ENCODE data around the gene CTNNBL1.

CTNNBL1 gene

DNA sequence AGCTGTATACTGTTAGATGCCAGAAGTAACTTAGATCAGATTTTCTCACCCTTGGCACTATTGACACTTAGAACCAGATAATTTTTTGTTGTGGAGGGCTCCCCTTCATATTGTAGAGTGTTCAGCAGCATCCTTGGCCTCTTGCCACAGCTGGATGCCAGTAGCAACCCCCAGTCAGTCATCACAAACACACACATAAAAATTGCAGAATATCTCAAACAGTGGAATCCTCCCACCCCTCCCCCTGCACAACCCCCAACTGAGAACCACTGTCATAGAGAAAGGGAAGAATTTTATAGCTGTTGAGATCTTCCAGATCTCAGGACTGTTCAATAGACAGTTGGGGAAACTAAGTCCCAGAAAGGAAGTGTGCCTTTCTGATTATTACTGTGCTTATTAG, 127.9 kb downstream of the CTNNBL1 start:
- peak; percentile 53 for DNase-seq (ENCODE audit: low spot score)

DNA sequence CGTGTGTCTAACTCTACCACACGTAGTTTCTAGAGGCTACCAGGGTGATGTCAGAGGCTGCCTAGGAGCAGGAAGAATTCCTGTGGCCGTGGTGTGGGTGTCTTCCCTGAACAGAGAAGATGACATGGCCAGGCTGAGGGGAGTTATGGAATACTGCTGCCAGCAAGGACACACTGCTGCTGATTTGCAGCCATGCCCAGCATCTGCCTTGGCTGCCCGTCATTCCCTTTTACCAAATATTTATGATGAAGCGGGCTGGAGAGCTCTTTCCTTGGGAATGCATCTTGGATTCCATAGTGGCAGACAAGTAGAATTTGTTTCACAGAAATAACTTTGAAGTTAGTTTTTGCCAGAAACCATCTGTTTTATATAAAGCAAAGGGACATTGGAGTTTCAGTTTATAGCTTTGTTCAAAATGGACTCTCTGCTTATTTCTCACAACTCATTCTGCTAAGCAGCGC, 128.3 kb downstream of the CTNNBL1 start:
- peak; percentile 94 for DNase-seq (ENCODE audit: low spot score)

DNA sequence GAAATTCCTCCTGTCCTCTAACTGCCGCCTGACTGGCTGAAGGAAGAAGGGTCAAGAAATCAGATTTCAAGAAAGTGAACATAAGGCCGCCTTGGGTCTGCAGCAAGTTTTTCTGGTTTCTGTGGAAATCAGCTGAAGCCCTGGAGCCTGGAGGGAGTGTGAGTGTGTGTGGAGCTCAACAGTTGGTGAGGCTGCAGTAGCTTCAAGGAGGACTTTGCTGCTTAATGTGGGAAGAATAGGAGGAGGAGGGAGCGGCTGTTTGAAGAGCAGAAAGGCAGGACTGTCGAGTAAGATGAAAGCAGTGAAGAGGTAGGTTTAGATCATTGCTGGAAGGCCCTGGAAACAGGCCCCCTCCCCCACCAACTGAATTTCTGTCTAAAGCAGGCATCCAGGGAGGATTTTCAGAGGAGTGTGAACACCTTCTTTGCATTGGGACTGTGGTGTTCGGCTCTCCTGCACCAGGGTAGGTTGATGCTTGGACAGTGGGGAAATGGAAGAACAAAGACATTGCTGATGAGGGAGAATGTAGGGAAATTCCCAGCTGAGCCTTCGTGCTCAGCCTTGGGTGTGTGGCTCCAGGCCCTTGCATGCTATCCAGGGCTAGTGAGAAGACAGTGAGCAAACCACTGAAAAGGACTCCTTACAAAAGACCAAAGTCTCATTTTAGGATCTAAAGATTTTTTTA, 129.6 kb downstream of the CTNNBL1 start:
- no peak for DNase-seq (ENCODE audit: low spot score)

DNA sequence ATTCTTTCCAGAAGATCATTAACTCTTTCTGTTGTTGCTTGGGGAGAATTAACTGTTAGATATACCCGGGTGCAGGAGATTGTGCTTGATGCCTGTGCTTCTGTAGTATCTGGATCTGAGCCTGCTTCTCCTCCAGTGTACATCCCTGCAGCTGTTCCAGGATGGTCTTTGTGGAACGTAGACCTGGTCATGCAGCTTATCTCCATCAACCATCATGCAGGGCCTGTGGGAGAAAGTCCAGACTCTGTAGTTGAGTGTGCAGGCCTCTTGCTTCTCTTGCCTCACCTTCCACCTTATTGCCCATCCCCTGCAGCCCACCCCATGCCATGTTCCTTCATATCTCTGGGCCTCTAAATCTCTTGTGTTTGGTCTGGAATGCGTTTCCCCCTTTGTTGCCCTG, 133.8 kb downstream of the CTNNBL1 start:
- no peak for DNase-seq (ENCODE audit: low spot score)

DNA sequence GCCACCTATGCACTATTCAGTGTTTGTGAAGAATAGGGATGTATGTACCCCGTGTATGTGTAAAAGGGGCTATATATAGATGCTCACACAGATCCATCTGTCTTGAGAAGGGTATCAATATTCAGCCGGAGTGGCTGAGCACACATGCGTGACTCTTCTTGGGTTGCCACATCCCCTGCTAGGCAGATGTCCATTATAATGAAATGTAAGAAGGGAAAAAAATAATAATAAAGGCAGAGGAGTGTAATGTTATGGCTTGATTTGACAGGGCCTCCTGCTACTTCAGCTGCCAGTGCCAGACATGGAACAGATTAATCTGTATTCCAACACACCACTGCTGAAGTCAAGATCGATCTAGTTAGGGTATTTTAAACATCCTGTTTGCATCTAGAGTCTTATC, 134.9 kb downstream of the CTNNBL1 start:
- DNase-seq (ENCODE audit: low spot score): no peak

DNA sequence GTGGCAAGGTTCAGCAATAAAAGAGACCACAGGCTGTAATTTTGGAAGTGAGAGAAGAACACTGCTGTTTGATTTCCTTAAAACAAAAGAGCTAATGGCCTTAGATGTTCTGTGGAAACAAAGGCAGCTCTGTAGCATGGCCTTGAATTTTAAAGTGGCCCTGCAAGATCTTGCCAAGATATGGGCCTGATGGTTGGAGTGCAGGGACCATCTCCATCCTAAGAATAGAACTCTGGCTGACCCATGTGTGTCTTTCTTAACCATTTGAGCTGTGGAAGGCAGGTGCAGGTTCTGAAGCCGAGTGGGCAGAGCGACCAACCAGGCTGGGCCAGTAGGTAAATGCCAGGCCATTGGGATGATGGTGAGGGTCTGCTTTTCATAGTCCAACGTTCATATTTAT, 135.3 kb downstream of the CTNNBL1 start:
- DNase-seq (ENCODE audit: low spot score): no peak

DNA sequence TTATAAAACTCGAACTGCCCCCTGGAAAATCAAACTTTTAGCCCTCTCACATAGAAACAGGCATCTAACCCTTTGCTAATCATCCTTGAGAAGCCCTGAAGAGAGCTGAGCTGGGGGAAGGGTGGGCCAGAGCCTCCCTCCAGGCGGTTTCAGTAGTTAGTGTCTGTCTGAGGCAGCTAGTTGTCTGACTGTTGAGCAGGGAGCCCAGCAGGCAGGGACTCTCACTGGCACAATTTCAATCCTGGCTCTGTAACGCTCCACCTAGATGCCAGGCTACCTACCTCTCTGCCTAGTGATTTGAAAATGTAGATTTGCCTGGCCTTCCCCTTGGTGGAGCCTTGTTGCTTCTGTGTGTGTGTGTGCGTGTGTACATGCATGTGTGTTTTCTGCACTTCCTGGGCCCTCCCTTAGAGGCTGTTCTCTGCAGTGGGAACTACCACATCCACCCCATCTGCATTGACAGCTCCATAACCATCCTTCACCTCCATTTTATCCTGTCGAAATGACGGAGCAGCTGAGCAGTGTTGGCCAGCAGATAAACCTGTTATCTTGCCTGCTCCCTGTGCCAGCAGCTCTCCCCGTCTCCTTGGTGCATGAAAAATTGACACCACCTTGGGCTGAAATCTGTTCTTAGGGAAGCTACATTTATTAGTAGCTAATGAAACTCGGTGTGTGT, 139.5 kb downstream of the CTNNBL1 start:
- no peak for DNase-seq (ENCODE audit: low spot score)

DNA sequence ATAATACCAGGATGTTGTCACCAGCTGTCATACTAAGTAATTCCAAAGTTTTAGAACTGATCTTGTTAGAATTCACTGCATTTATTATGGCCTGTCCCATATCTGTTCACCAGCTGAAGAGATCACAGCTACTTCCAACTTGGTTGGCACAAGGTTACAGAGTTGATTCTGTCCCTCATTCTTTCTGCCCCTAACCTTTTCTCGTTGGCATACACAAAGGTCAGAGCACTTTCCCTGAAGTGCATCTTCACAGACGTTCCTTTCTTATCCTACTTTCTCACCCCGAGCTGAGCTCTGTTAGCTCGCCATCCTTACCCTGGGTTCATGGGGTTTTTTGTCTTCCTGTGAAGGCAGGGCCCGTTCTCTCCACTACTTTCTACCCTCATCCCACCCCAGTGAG, 143.1 kb downstream of the CTNNBL1 start:
- DNase-seq (ENCODE audit: low spot score): no peak

DNA sequence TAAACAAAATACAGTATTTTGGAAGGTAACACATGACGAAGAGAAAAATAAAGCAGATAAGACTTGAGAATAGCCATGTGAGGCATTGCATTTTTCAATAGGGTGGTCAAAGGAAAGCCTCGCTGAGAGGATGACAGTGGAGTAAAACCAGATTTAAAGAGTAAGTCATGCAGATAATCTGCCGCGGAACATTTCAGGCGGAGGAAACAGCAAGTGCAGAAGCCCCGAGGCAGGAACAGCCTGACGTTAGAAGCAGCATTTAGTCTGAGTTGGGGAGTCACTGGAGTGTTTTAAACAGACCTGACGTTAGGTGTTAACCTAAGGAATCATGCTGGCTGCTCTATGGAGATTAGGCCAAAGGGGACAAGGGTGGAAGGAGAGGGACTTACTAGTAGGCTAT, 144.1 kb downstream of the CTNNBL1 start:
- DNase-seq (ENCODE audit: low spot score): no peak

DNA sequence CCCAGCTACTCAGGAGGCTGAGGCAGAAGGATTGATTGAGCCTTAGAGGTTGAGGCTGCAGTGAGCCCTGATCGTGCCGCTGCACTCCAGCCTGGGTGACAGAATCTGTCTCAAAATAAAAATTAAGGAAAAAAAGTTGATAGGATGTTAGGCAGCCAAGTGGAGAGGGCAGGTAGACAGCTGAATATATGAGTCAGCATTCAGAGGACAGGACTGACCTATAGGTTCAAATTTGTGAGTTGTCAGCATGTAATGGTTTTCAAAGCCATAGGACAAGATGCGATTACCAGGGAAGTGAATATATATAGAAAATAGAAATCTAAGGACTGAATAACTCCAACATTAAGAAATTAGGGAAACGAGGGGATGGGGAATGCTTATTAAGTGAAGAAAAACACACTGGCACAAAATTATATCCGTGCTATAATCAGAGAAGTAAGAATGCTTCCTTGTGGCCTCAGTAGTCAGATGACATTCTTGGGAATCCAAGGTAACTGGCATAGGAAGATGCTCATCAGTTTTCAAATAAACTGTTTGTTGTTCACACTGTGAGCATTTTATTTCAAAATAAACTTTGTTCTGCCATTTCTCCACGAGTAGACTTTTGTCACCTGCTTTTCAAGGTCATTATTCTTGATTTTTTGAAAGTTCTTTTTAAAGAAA, 145.1 kb downstream of the CTNNBL1 start:
- DNase-seq (ENCODE audit: low spot score): no peak

DNA sequence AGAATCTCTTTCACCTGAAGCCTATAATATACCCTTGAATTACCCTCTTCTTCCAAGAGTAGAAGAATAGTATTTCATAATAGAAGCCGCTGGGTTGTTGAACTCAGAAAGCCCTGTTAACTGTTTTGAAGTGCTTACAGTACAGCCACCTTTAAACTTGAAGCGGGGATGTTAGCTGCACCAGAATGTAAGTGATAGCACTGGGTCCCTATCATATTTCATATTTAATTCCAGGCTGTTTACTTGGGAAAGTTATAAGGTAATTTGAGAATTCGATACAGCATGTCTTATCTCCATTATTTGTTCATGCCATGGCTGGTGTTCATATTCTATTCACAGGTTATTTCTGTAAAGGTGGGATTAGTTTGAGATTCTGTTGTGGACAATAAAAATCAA, 145.6 kb downstream of the CTNNBL1 start:
- no peak for DNase-seq (ENCODE audit: low spot score)

DNA sequence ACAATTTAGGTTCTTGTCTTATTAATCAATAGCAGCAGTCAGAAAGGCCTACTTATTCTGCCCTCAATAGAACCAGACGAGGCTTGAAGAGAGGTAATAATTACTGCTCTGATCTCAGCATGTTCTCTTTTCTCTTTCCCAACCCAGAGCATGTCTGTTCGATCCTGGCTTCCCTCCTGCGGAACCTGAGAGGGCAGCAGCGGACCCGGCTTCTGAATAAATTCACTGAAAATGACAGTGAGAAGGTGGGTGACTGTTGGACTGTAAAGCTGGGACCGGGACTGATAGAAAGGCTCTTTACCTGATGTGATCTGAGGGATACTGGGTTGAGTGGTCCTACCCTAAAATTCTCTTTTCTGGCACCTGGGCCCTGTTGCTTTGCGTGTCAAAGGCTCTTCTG, 146.1 kb downstream of the CTNNBL1 start:
- no peak for DNase-seq (ENCODE audit: low spot score)

DNA sequence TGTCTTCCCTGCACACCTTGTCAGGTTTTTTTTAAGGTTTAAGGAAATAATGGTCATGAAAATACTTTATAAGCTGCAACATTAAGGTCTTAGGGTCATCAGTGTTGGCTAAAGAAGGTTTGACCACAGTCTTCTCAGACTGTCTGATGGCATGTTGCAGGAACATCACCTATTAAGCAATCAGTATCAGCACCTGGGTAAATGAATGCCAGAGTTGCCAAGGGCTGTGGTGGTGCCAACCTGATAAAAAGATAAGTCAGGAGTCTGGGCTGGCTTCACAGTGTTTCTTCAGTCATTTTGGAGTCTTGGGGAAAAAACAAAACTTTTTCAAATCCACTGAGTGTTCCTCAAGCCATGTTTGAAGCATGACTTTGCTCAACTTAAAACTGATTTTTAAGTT, 147.6 kb downstream of the CTNNBL1 start:
- no peak for DNase-seq (ENCODE audit: low spot score)

DNA sequence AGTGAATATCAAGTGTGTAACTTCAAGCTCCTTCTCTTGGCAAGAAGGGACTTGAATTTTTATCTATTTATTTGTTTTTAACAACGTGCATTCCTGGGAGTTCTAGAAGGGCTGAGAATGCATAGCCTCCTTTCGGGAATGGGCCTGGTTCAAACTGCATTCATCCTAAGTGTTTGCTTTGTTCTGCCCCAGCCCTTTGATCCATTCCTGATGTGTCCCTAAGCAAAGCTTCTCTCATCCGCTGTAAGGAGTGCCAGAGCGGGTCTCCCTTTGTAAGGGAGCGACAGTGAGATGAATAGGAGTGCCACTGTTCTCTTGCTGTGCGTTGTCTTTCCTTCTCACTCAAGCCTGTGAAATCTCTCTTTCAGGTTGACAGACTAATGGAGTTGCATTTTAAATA, 148.1 kb downstream of the CTNNBL1 start:
- DNase-seq (ENCODE audit: low spot score): no peak

DNA sequence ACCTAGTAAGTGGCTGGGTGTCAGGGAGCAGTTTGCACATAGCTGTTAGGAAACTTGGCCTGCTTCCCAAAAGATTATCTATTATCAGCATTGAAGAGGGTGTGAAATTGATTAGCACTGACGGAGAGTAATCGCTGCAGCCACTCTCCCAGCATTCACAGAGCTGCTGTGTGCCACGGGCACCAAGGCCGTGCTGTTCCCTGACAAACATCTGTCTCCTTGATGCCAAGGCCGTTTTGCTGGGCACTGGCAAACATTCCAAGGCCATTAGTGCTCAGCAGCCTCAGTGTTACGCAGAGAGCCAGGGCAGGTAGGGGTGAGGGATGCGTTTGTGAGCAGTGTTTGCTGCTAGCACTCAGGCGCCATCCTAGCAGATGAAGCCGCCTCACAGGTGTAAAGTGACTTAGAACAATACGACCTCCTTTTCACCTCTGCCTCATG, 151.4 kb downstream of the CTNNBL1 start:
- no peak for DNase-seq (ENCODE audit: low spot score)

DNA sequence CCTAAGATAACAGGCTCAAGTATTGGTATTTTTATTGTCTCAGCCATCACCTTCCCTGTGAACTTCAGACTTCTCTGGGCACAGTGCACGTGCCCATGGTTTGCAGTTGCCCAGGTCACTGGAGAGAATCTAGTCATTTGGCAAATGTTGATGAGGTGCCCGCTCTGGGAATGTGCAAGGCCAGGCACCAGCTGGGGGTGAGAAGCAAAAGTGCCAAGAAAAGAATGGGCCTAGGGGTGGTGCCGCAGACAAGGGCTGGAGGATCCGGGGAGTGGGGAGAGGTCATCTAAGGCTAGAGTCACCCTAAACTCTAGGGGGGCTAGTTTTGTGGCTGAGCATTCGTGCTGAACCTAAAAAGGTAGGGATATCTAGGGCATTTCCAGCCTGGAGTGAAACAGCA, 152.0 kb downstream of the CTNNBL1 start:
- no peak for DNase-seq (ENCODE audit: low spot score)

DNA sequence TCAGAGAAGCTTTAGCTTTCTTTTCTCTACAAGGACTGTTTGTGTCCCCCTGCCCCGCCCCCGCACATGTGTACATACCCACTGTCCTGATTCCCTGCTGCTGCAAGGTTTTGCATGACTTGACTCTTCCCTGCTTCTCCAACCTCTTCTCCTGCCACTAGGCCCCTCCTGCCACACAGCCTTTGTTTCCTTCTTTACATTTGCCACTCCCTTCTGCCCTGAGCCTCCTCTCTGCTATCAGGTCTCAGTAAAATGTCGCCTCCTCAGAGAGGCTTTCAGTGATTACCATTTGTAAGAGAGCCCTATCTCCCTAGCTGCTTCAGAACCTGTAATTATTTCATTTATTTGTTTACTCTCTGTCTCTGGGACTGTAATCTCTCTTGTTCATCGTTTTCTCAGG, 152.7 kb downstream of the CTNNBL1 start:
- no peak for DNase-seq (ENCODE audit: low spot score)

DNA sequence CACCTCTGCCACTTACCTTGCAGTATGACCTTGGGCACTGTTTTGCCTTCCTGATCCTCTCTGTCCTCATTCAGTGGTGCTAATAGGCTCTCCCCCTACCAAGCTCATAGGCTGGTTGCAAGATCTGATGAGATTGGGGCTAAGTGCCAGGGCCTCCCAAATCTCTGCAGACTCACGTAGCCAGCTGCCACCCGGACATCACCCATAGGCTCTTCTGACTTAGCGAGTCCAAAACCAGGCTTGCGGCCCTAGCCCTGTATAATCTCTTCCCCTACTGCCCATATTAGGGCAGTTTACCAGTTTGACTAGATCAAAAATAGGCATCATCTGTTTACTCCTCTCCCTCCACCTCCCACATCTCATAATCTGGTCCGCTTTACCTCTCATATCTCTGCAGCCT, 154.9 kb downstream of the CTNNBL1 start:
- DNase-seq (ENCODE audit: low spot score): no peak

DNA sequence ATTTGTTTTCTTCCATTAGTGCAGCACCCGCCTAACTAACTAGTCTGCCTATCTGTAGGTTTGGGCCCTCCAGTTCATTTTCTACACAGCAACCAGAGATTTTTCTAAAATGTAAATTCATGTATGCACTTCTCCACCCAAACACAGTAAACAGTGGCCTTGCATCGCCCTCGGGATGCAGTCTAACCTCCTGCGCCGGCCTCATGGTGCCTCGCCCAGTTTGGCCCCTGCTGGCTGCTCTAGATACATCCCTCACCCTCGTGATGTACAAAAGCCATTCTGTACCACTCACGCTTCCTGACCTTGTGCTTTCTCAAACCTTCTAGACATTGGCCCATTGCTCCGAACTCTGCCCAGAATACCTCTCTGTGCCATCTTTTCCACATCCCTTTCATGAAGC, 155.3 kb downstream of the CTNNBL1 start:
- no peak for DNase-seq (ENCODE audit: low spot score)

DNA sequence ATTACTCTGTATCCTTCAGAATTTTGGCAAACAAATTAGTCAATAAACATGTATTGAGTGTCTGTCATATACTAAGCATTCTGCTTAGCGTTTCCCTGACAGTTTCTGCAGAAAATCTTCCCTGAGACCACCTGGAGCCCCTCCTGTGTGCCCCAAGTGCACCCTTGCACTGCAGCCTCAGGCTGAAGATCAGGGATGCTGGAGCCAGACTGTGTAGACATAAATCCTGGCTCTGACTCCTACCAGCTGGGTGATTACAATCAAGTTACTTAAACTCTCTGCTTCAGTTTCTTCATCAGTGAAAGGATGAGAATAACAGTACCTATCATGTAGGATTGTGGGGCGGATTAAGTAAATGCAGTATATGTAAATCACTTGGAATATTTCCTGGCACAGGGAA, 155.7 kb downstream of the CTNNBL1 start:
- no peak for DNase-seq (ENCODE audit: low spot score)

DNA sequence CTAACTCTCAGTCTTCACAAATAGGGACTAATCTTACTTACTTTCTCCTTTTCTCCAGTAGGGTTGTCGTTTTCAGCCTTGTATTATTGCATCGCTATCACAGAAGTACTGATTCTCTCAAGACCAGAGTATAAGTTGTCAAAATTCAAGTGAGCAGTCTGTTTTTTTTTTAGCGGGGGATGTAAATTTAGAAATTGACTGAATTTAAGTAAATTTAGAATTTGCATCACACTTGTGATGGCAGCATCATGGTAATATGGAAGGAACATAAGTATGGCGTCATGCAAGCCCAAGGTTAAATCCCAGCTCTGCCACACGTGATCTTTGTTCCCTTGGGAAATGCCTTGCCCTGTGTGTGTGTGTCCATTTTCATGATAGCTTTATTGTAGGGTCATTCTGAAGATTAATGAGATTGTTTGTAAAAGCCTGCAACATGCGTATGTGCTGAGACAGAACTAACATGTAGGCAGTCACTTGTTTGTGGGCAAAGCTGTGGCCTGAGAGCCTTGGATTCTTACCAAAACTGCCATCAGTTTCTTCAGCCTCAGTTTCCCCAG, 156.3 kb downstream of the CTNNBL1 start:
- no peak for DNase-seq (ENCODE audit: low spot score)

DNA sequence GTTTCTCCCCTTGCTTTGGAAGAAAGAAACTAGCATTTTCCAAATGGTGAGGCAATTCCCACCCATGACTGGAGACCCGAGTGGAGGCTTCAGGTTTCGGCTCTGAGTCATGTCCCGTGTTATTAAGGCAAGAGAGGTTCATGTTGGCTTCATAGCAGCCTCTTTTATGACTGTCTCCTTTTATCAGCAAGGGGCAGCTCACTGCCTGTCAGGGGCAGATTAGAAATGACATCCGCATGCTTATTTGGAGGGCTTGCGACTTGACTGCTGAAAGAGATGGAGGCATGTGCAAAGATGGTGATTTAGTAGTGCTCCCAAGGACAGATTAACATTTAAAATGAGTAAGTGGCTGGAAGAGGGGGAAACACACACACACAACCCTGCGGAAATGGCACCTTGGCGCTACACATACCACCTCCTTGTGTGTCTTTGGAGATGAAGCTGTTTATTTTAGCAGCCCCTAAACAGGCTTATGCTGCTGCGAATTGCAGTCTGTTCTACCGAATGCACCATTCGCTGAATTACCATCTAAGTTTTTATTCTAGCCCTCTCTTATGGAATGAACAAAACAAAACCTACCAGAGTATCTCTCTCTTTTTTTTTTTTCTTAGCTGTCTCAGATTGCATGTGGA, 157.0 kb downstream of the CTNNBL1 start:
- DNase-seq (ENCODE audit: low spot score): no peak

DNA sequence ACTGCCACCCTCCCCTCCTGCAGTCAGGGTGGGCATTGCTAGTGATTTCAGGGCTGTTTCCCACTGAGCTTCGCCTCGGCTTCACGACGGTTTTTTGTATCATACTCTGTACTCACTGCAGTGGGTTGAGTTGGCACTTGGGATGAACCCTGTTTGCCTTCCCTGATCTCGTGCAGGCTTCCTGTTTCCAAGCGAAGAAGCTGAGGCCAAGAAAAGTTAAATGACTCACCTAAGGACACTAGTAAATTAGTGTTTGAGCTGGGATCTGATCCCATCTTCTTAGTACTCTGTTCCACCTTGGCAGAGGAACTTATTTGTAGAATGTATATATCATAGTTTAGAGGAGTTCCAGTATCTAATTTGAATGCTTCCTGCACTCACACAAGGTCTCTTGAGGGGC, 158.8 kb downstream of the CTNNBL1 start:
- no peak for DNase-seq (ENCODE audit: low spot score)

Measured in AG08395 (cell line).